Fibroblast of lung (primary cell): ENCODE data around the gene GFPT2. TPM values are rescaled to one million over a fixed set of nuclear protein-coding genes. Genes with fewer than 3 reads are reported as not detected.

Experiments
- DNase-seq, 2 donors: peaks; one replicate each; pipeline versions ENCODE4 v3.0.0 to v3.0.0-alpha.2; 2010; ENCODE audit warnings: low read depth in 2 of 2
- H2AFZ ChIP-seq: 2 replicates; pipeline ENCODE4 v1.5.1; 2012; ENCODE audit warnings: low read length, control low read depth, inconsistent platforms
- H3K27ac ChIP-seq: 2 replicates; pipeline ENCODE4 v1.5.1; 2011; ENCODE audit warnings: low read length, control low read depth; ENCODE audit not compliant: insufficient read depth
- H3K27me3 ChIP-seq: 2 replicates; pipeline ENCODE4 v1.5.1; 2011; ENCODE audit warnings: mild to moderate bottlenecking, low read length; ENCODE audit not compliant: control insufficient read depth, insufficient read depth
- H3K36me3 ChIP-seq: 2 replicates; pipeline ENCODE4 v1.5.1; 2011; ENCODE audit warnings: low read length; ENCODE audit not compliant: control insufficient read depth, insufficient read depth
- H3K4me1 ChIP-seq: 2 replicates; pipeline ENCODE4 v1.5.1; 2011; ENCODE audit warnings: low read length; ENCODE audit not compliant: control insufficient read depth, insufficient read depth; ENCODE audit errors: extremely low read depth
- H3K4me2 ChIP-seq: 2 replicates; pipeline ENCODE4 v1.5.1; 2011; ENCODE audit warnings: low read length, control low read depth; ENCODE audit not compliant: insufficient read depth; ENCODE audit errors: extremely low read depth
- H3K4me3 ChIP-seq, 4 experiments: fragments of 200-600 bp in 1 of 4; sonication (generic) in 1 of 4; replicated peaks in 1 of 4; 2 replicates each; pipeline ENCODE4 v1.5.1; 2011 to 2016; ENCODE audit warnings: low read length in 4 of 4, low read depth in 3 of 4, mild to moderate bottlenecking in 3 of 4, control low read depth in 2 of 4, inconsistent platforms in 1 of 4, mixed read lengths in 1 of 4; ENCODE audit not compliant: insufficient read depth in 1 of 4; ENCODE audit errors: control extremely low read depth in 1 of 4
- H3K79me2 ChIP-seq: 2 replicates; pipeline ENCODE4 v1.5.1; 2012; ENCODE audit warnings: mild to moderate bottlenecking, low read length, inconsistent platforms; ENCODE audit not compliant: control insufficient read depth, insufficient read depth
- H3K9ac ChIP-seq: 2 replicates; pipeline ENCODE4 v1.5.1; 2011; ENCODE audit warnings: mild to moderate bottlenecking, low read length, control low read depth; ENCODE audit not compliant: insufficient read depth
- H3K9me3 ChIP-seq: 2 replicates; pipeline ENCODE4 v1.5.1; 2012; ENCODE audit warnings: low read depth, low read length; ENCODE audit not compliant: control insufficient read depth, insufficient read depth
- H4K20me1 ChIP-seq: 2 replicates; pipeline ENCODE4 v1.5.1; 2011; ENCODE audit warnings: low read length; ENCODE audit not compliant: control insufficient read depth, insufficient read depth; ENCODE audit errors: extremely low read depth
- CTCF ChIP-seq, 2 donors: IDR thresholded peaks in 1 of 2; conservative IDR thresholded peaks in 1 of 2; 1 replicate in 1 of 2; 2 replicates in 1 of 2; pipeline ENCODE4 v1.5.1; 2011 to 2012; ENCODE audit warnings: low read length in 2 of 2, control low read depth in 1 of 2, inconsistent platforms in 1 of 2, low read depth in 1 of 2, mild to moderate bottlenecking in 1 of 2
- EZH2 ChIP-seq: IDR thresholded peaks from 2 replicates; pipeline ENCODE4 v1.5.1; 2012; ENCODE audit warnings: low read length, control low read depth, mild to moderate bottlenecking; ENCODE audit errors: missing control alignments
- polyA plus RNA-seq, 2 donors: library from polyadenylated mRNA; depleted of rRNA in 1 of 2; stranded (reverse) in 1 of 2; unstranded in 1 of 2; fragments of >200 nt; gene quantifications; 2 replicates each; pipeline ENCODE4 v1.2.1, GENCODE V29; 2011 to 2012; ENCODE audit warnings: missing spikeins in 1 of 2
- total RNA-seq: library from RNA; depleted of rRNA; stranded (reverse); fragments of >200 nt; gene quantifications from 2 replicates; pipeline ENCODE4 v1.2.1, GENCODE V29; 2014

Gene GFPT2
- total and polyA plus RNA-seq, 2 donors (not counting 1 experiment from before 2014, with no cell fraction given), result 6.1 to 19.3 TPM

GRCh38 chr5:180331647-180331950 lies 21.5 kb downstream of the GFPT2 start:
- Histone ChIP-seq H3K4me2 (peak overlapping the region; percentile 2), H3K36me3 (peaks cover 2% of the 10 kb centered on the region), H4K20me1 (no peaks in the 10 kb centered on the region), H3K27ac (peak overlapping the region; percentile 4), H3K9ac (no peak overlapping the region), H3K4me3 (no peak overlapping the region), H3K4me1 (peaks cover 10% of the 10 kb centered on the region), H3K9me3 (no peaks in the 10 kb centered on the region), H3K27me3 (no peaks in the 10 kb centered on the region), H2AFZ (no peak overlapping the region), H3K79me2 (no peaks in the 10 kb centered on the region)
- DNase-seq, result no peak
- TF ChIP-seq EZH2 (no peak), CTCF (conservative IDR thresholded peaks at IDR 0.05 in 1 of 2, IDR thresholded peaks at IDR 0.05 in 1 of 2; ENCODE audit: low read depth in 1 of 2, low read length in 2 of 2) (no peak)

GRCh38 chr5:180330810-180331646 lies 22.1 kb downstream of the GFPT2 start:
- Histone ChIP-seq H3K27me3 (no peaks in the 10 kb centered on the region), H3K9ac (no peak overlapping the region), H3K79me2 (no peaks in the 10 kb centered on the region), H3K36me3 (peaks cover 2% of the 10 kb centered on the region), H3K4me3 (no peak overlapping the region), H2AFZ (no peak overlapping the region), H3K27ac (peak overlapping the region; percentile 64), H4K20me1 (no peaks in the 10 kb centered on the region), H3K4me1 (peaks cover 10% of the 10 kb centered on the region), H3K9me3 (no peaks in the 10 kb centered on the region), H3K4me2 (peak overlapping the region; percentile 4)
- peak; percentile 100 for DNase-seq
- TF ChIP-seq CTCF (conservative IDR thresholded peaks at IDR 0.05 in 1 of 2, IDR thresholded peaks at IDR 0.05 in 1 of 2; ENCODE audit: low read depth in 1 of 2, low read length in 2 of 2) (no peak), EZH2 (no peak)

- no peak overlapping the region for H3K9ac ChIP-seq
- no peak overlapping the region for H2AFZ ChIP-seq
- no peaks in the 10 kb centered on the region for H4K20me1 ChIP-seq
- peak overlapping the region in 1 of 4 experiments; percentile 26 for H3K4me3 ChIP-seq
- H3K36me3 ChIP-seq, result no peaks in the 10 kb centered on the region
- DNase-seq, result no peak
- no peak for TF ChIP-seq EZH2
- no peak for TF ChIP-seq CTCF (conservative IDR thresholded peaks at IDR 0.05 in 1 of 2, IDR thresholded peaks at IDR 0.05 in 1 of 2; ENCODE audit: low read depth in 1 of 2, low read length in 2 of 2)
- peaks cover 10% of the 10 kb centered on the region for H3K4me1 ChIP-seq
- H3K27ac ChIP-seq, result peak overlapping the region; percentile 64
- H3K27me3 ChIP-seq, result no peaks in the 10 kb centered on the region
- H3K9me3 ChIP-seq, result no peaks in the 10 kb centered on the region
- H3K79me2 ChIP-seq, result no peaks in the 10 kb centered on the region
- H3K4me2 ChIP-seq, result peak overlapping the region; percentile 4
Observed at GRCh38 chr5:180330270-180330648, 22.9 kb downstream of the GFPT2 start.
